HepG2 (cell line): ENCODE results near the gene TMEM184B. TPM values are rescaled to one million over a fixed set of nuclear protein-coding genes. Genes with fewer than 3 reads are reported as not detected.

ENCODE experiments used
- ATAC-seq: fragments of 200-7000 bp; cut with Tn5 transposase; 3 replicates; pipeline ENCODE4 v1.9.1; 2020; ENCODE audit warnings: mild to moderate bottlenecking, moderate library complexity
- BruUV-seq: library from RNA; stranded (reverse); fragments of 400-500 nt; replicated peaks from 2 replicates; lab custom pipeline; 2021; lab: Mats Ljungman, UMichigan
- CTCF ChIA-PET: fragments of 300-600 bp; formaldehyde crosslinking; extraction: SDS; loops from one replicate; lab custom pipeline; 2021; ENCODE audit warnings: low total read pairs, inconsistent platforms, low intra/inter-chr PET ratio; lab: Yijun Ruan, JAX
- POLR2A ChIA-PET: fragments of 350-600 bp; sonication (Branson Sonifier 250); formaldehyde crosslinking; loops from one replicate; lab custom pipeline; 2020; ENCODE audit warnings: antibody characterized with exemption, inconsistent platforms; lab: Yijun Ruan, JAX
- DNase-seq: peaks from one replicate; pipeline ENCODE4 v3.0.0-alpha.2; 2015; ENCODE audit warnings: low spot score
- FAIRE-seq: peaks from 3 replicates; lab custom pipeline; 2011; peaks lifted over from hg19 to GRCh38; lab: Jason Lieb, UNC
- H2AFZ ChIP-seq: one replicate; pipeline ENCODE4 v1.6.1; 2011; ENCODE audit warnings: low read length, inconsistent platforms
- H3K27ac ChIP-seq: fragments of 300-600 bp; 3 replicates; pipeline ENCODE4 v1.8.0; 2011; ENCODE audit warnings: mixed run types, mild to moderate bottlenecking, mixed read lengths, low read length, inconsistent platforms; ENCODE audit not compliant: insufficient read depth; ENCODE audit errors: extremely low read length
- H3K27me3 ChIP-seq, 2 experiments: fragments of 200-600 bp in 1 of 2; 2 replicates in 1 of 2; 3 replicates in 1 of 2; pipeline versions ENCODE4 v1.6.0 to v1.8.0; 2011; ENCODE audit warnings: low read length in 2 of 2, mild to moderate bottlenecking in 2 of 2, moderate library complexity in 2 of 2, inconsistent platforms in 1 of 2; ENCODE audit not compliant: insufficient read depth in 2 of 2, control insufficient read depth in 1 of 2
- H3K36me3 ChIP-seq, 2 experiments: fragments of 200-600 bp in 1 of 2; replicated peaks in 1 of 2; 2 replicates in 1 of 2; 3 replicates in 1 of 2; pipeline versions ENCODE4 v1.5.1 to v1.8.0; 2011; ENCODE audit warnings: low read length in 2 of 2, inconsistent platforms in 1 of 2; ENCODE audit not compliant: insufficient read depth in 2 of 2, control insufficient read depth in 1 of 2
- H3K4me1 ChIP-seq: 2 replicates; pipeline ENCODE4 v1.5.1; 2012; ENCODE audit warnings: low read length, inconsistent platforms; ENCODE audit not compliant: insufficient read depth
- H3K4me2 ChIP-seq: 2 replicates; pipeline ENCODE4 v1.6.0; 2011; ENCODE audit warnings: low read depth, low read length, inconsistent platforms
- H3K4me3 ChIP-seq, 3 experiments: fragments of 200-600 bp in 1 of 3; sonication (generic), shearing (Covaris generic) in 1 of 3; replicated peaks in 1 of 3; 2 replicates each; pipeline ENCODE4 v1.5.1; 2011 to 2016; ENCODE audit warnings: low read length in 3 of 3, inconsistent platforms in 2 of 3, low read depth in 2 of 3, mild to moderate bottlenecking in 2 of 3, control low read depth in 1 of 3, mixed read lengths in 1 of 3; ENCODE audit not compliant: insufficient read depth in 1 of 3
- H3K79me2 ChIP-seq: one replicate; pipeline ENCODE4 v1.6.1; 2011; ENCODE audit warnings: low read length, inconsistent platforms; ENCODE audit not compliant: insufficient read depth
- H3K9ac ChIP-seq: 2 replicates; pipeline ENCODE4 v1.6.0; 2011; ENCODE audit warnings: mild to moderate bottlenecking, low read depth, low read length, inconsistent platforms; ENCODE audit not compliant: insufficient read depth
- H3K9me3 ChIP-seq: 2 replicates; pipeline ENCODE4 v1.5.1; 2012; ENCODE audit warnings: mild to moderate bottlenecking, low read length
- H4K20me1 ChIP-seq: 2 replicates; pipeline ENCODE4 v1.6.0; 2011; ENCODE audit warnings: inconsistent platforms, mild to moderate bottlenecking, low read length, moderate library complexity; ENCODE audit not compliant: insufficient read depth
- ARID4A ChIP-seq: sonication (generic); formaldehyde crosslinking; IDR thresholded peaks from 2 replicates; pipeline ENCODE4 v1.5.0; 2020; ENCODE audit warnings: mild to moderate bottlenecking, missing genetic modification reagents, borderline replicate concordance
- PBX3 ChIP-seq: sonication (generic); formaldehyde crosslinking; IDR thresholded peaks from 2 replicates; pipeline ENCODE4 v1.8.1; 2023; ENCODE audit warnings: missing genetic modification reagents, inconsistent platforms, borderline replicate concordance
- ZBTB33 ChIP-seq: sonication (generic); formaldehyde crosslinking; IDR thresholded peaks from 2 replicates; pipeline ENCODE4 v1.4.0; 2020; ENCODE audit warnings: missing genetic modification reagents
- ZNF792 ChIP-seq: IDR thresholded peaks from 2 replicates; pipeline ENCODE4 v1.6.1; 2016
- WGBS: methylation state at CpG from one replicate; pipeline ENCODE4 v1.1.6; 2017; ENCODE audit warnings: low lambda C conversion rate; 5-methylcytosine and 5-hydroxymethylcytosine counted together
- in situ Hi-C: cut with HindIII; loops from 2 replicates; pipeline ENCODE4 v1.10.0; 2017; ENCODE audit warnings: low pct_unique_long_range_greater_than_20kb; ENCODE audit not compliant: extremely low pct_ligation_motif_present
- intact Hi-C: fragments of 100-400 bp; cut with micrococcal nuclease; formaldehyde crosslinking; loops from one replicate; pipeline ENCODE4 v1.10.0; 2022; ENCODE audit not compliant: unreplicated experiment
- polyA plus RNA-seq, 8 experiments: library from polyadenylated mRNA; depleted of rRNA in 3 of 8; stranded (reverse) in 7 of 8; unstranded in 1 of 8; fragments of >200 nt; fragmentation: Illumina TruSeq in 4 of 8; extraction: Trizol in 4 of 8; gene quantifications; 2 replicates each; pipeline versions ENCODE4 v1.2.1 to v1.2.3, GENCODE V29; 2011 to 2016; ENCODE audit warnings: low read depth in 4 of 8, missing spikeins in 1 of 8, mixed read lengths in 1 of 8; ENCODE audit not compliant: insufficient read depth in 1 of 8
- total RNA-seq, 5 experiments: library from RNA; depleted of rRNA; stranded (reverse); fragments of >200 nt; fragmentation: Illumina TruSeq; extraction: Trizol; gene quantifications; 2 replicates each; pipeline ENCODE4 v1.2.3, GENCODE V29; 2016; ENCODE audit warnings: low read depth in 1 of 5

Gene TMEM184B
- total and polyA plus RNA-seq, 2 of the 13 experiments (the other 11 are each of a cell fraction or from before 2014, with no cell fraction given) = 15.9 to 16.0 TPM

DNA sequence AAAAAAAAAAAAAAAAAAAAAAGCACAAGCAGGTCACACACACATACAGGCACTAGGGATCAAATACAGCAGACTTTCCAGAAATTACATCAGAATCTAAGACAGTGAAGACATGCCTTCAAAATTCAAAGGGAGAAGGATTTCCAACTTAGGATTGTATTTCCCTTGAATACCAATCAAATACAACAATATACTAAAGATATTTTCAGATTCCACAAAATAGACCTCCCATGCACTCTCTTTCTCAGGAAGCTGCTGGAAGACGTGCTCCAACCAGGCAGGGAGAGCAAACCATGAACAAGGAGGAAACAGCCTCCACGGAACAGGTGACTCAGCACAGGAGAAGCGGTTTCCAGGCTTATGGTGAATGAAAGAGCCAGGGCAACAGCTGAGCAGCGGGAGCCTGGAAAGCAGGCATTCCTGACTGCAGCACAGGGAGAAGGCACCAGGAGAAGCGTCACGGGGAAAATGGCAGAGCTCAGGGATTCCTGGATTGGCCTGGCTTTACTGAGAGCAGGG is 32.0 kb downstream of the TMEM184B start:
- Histone ChIP-seq H3K79me2 (no peaks in the 10 kb centered on the region), H4K20me1 (no peaks in the 10 kb centered on the region), H3K36me3 (peaks cover 5 to 26% of the 10 kb centered on the region in 2 experiments), H2AFZ (no peak overlapping the region), H3K27ac (no peak overlapping the region), H3K27me3 (no peaks in the 10 kb centered on the region), H3K4me1 (peaks cover 15% of the 10 kb centered on the region), H3K9ac (no peak overlapping the region), H3K9me3 (no peaks in the 10 kb centered on the region), H3K4me3 (no peak overlapping the region), H3K4me2 (no peak overlapping the region)
- no TSS peak for BruUV-seq
- no peak for TF ChIP-seq PBX3 (CRISPR knock-in tag)
- TF ChIP-seq ARID4A (CRISPR knock-in tag) = no peak
- TF ChIP-seq ZBTB33 = peak; percentile 66
- no peak for TF ChIP-seq ZNF792 (CRISPR knock-in tag)
- intact Hi-C loops (no loop called here), in situ Hi-C loops (no loop called here)
- no peak for FAIRE-seq
- ChIA-PET CTCF (no interaction called here), POLR2A (no interaction called here)
- DNase-seq = no peak
- ATAC-seq = no peak
- 94% methylated on average over 6 of the region's 6 CpGs for WGBS
